Gastrocnemius medialis (tissue), 4 donors: ENCODE results near the gene NOD1.

Source experiments
- POLR2A ChIP-seq, 2 donors: fragments of 450-650 bp; IDR thresholded peaks; one replicate each; pipeline ENCODE4 v1.6.1; 2017; ENCODE audit warnings: antibody characterized with exemption in 2 of 2, mild to moderate bottlenecking in 2 of 2, moderate library complexity in 2 of 2
- TF ChIP-seq, protein P1 (sequence below), 5 experiments: fragments of 450-650 bp in 3 of 5; fragments of 200-600 bp in 2 of 5; sonication (generic) in 2 of 5; IDR thresholded peaks in 4 of 5; conservative IDR thresholded peaks in 1 of 5; 1 replicate in 4 of 5; 2 replicates in 1 of 5; pipeline ENCODE4 v1.5.1; 2016 to 2019; ENCODE audit warnings: antibody characterized with exemption in 5 of 5, mild to moderate bottlenecking in 3 of 5, moderate library complexity in 3 of 5

DNA sequence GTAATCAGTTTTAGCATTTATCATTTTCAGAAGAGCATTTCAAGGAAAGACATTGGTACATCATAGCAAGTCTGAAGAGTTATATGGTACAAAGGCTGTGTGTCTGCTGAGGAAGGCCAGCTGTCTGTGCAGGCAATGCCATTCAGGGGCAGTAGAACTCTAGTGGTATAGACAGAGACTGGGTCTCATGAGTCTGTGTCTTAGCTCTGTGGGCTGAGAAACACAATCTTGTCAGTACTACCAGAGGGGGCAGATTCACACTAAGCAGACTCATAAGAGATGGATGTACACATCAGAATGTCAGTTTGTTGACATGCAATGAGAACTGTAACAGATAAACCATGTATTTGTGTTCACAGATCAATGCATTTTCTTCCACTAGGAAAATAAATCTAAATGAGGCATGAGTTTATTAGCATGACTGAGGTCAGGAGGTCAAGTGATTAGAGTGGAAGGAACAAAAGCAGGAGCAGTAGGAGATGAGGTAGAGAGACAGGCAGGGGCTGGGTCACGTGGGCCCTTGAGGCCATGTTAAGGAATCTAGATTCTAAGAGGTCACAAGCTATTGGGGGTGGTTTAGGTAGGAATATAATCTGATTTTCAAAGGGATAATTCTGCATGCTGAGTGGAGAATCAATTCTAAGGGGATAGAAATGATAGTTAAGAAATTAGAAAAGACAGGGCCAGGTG is 33.5 kb upstream of the NOD1 start:
- TF ChIP-seq, protein P1, sequence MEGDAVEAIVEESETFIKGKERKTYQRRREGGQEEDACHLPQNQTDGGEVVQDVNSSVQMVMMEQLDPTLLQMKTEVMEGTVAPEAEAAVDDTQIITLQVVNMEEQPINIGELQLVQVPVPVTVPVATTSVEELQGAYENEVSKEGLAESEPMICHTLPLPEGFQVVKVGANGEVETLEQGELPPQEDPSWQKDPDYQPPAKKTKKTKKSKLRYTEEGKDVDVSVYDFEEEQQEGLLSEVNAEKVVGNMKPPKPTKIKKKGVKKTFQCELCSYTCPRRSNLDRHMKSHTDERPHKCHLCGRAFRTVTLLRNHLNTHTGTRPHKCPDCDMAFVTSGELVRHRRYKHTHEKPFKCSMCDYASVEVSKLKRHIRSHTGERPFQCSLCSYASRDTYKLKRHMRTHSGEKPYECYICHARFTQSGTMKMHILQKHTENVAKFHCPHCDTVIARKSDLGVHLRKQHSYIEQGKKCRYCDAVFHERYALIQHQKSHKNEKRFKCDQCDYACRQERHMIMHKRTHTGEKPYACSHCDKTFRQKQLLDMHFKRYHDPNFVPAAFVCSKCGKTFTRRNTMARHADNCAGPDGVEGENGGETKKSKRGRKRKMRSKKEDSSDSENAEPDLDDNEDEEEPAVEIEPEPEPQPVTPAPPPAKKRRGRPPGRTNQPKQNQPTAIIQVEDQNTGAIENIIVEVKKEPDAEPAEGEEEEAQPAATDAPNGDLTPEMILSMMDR (IDR thresholded peaks at IDR 0.05 in 4 of 5, conservative IDR thresholded peaks at IDR 0.05 in 1 of 5), result no peak
- TF ChIP-seq POLR2A (IDR thresholded peaks at IDR 0.05), result no peak
